NCI-H82 (cell line): Measurements from ENCODE around the gene UROC1.

ENCODE experiments used
- DNase-seq: peaks from one replicate; lab custom pipeline; 2025; lab: John Stamatoyannopoulos, UW

The UROC1 gene

GRCh38 chr3:126478581-126479310 lies 38.8 kb downstream of the UROC1 start:
- no peak for DNase-seq

DNA sequence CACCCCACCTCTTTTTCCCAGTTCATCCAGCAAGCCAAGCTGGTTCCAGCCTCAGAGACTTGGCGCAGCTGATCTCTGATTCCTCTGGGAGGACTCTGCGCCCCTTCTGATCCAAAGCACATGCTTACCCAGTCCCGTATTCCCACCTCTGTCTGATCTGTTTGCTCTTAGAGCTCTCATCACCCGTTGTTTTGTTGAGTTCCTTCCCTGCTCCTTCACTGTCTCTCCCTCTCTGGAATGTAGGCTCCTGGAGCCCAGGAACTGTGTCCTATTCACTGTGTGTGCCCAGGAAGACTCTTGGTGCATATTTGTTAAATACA lies 40.6 kb downstream of the UROC1 start:
- peak; percentile 27 for DNase-seq

GRCh38 chr3:126476166-126477060 lies 41.2 kb downstream of the UROC1 start:
- peak; percentile 84 for DNase-seq

DNA sequence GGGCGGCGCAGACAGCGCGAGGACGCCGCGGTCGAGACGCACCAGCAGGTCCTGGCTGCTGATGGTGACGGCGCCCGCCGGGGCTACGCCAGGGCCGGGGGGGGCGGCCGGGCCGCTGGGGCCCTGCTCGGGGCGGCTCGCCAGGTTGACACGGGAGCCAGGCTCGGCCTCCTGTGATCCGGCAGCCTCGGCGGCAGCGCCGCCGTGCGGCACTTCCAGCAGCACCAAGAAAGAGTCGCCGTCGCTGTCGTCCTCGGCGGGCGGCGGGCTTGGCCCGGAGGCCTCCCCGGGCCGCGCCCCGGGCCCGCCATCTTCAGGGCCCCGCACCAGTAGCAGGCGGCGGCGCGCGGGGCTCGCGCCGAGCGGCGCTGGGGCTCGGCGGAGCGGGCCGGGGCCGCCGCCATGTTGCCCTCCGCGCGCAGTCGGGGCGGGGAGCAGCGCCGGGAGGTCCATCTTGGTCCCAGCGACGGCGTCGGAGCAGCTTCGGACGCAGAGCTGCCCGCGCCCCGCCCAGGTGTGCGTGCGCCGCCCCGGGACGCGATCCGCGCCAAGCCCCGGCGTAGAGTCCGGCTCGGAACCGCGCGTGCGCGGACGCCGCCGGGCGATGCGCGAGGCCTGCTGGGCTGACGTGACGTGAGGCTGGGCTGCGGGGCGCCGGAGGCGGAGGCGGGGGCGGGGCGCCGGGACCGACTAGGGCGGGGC lies 42.0 kb downstream of the UROC1 start, which contains the start of gene ZXDC:
Gene ZXDC (minus strand): TSS at position 479 of the 702 bp plus-strand sequence. CDS start 26 bp downstream, at position 453.
- DNase-seq: peak; percentile 95

- DNase-seq: peak; percentile 57
These were observed 42.8 kb downstream of the UROC1 start for GRCh38 chr3:126474498-126475412.

GRCh38 chr3:126473292-126474168 lies 44.0 kb downstream of the UROC1 start:
- DNase-seq: peak; percentile 28

DNA sequence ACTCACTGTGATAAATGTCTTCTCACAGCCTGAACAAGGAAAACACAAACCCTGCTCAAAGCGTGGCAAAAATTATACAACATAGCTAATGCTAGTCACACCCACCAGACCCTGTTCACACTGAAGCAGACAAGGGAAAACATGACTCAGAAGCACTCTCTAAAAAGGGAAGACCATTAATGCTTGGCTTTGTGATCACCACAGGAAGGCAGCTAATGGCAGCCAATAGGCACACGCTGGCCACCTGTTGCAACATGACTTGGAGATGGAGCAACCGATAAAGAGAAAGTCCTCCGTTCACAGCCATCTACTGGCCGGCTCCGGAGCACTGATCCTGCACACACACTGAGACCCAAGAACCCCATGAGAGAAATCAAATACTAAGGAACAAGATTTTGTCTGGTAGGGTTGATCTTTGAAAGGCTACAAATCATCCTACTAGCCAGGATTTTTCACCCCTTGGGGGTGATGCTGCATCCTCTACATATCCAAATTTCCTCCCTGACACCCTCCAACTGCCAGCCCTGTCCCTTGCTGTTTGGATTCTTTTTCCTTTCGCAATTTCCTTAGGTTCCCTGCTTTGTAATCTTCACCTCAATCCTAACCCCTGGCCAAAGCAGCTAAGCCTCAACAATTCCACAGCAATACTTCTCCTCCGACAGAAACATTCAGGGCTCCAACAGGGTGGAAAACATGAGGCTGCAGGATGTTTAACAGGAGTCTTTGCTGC lies 45.1 kb downstream of the UROC1 start:
- no peak for DNase-seq

- no peak for DNase-seq
These were observed 48.1 kb downstream of the UROC1 start for GRCh38 chr3:126469479-126469878.

GRCh38 chr3:126468028-126468891 lies 49.3 kb downstream of the UROC1 start:
- no peak for DNase-seq

DNA sequence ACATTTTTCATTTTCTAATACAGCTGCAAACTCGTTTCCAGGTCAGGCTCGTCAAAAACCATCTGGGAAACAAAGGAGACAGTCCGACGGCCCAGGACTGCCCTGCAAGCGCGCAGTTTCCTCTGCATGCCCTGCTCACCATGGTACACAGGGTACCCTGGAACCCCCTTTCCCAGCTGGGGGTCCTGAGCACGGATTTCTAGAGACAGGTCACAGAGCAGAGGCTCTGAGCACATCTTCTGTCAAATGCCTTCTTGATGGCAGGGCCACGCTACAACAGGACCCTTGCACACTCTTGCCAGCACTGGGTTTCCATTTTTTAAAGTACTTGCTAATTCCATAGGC lies 50.0 kb downstream of the UROC1 start:
- no peak for DNase-seq

GRCh38 chr3:126466886-126467610 lies 50.5 kb downstream of the UROC1 start:
- no peak for DNase-seq

GRCh38 chr3:126465928-126466544 lies 51.5 kb downstream of the UROC1 start:
- no peak for DNase-seq

DNA sequence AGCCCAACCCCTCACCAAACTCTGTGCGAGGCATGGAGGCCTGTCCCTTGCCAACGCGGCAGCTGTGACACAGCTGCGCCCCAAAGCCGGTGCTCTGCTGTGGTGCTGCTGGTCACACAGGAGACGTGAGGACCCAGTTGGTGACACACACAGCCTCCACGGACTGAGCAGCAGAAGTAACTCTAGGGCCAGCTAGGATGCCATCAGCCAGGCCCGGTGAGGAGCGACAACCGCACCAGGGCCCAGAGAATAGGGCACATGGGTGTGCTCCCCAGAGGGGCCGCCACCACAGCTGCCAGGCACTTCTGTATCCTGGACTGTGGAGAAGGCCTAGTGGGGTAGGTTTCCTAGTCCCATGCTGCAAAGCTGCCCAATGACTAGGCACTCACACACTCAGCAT lies 52.6 kb downstream of the UROC1 start:
- no peak for DNase-seq

- DNase-seq: peak; percentile 49
These were observed 53.1 kb downstream of the UROC1 start for GRCh38 chr3:126464494-126464893.

- no peak for DNase-seq
These were observed 53.5 kb downstream of the UROC1 start for GRCh38 chr3:126464093-126464492.

GRCh38 chr3:126463521-126463920 lies 54.1 kb downstream of the UROC1 start:
- peak; percentile 21 for DNase-seq

- no peak for DNase-seq
These were observed 56.0 kb downstream of the UROC1 start for GRCh38 chr3:126461450-126462070.
